Stimulated activated CD4-positive, alpha-beta T cell treated with anti-CD3 and anti-CD28 coated beads, Interleukin-4, amount 100 ng/mL, for 1 hour (primary cell): Measurements from ENCODE around the gene GRAMD4.
A peak's percentile ranks its signal among the peaks of the same experiment; 100 is the strongest.

Experiments used
- DNase-seq: peaks from one replicate; pipeline ENCODE4 v3.0.0-alpha.2; 2020

The GRAMD4 gene

GRCh38 chr22:46584081-46584921 lies 35.9 kb upstream of the GRAMD4 start:
- DNase-seq: no peak

GRCh38 chr22:46585340-46586122 lies 34.7 kb upstream of the GRAMD4 start:
- DNase-seq: no peak

GRCh38 chr22:46586123-46586519 lies 34.1 kb upstream of the GRAMD4 start:
- DNase-seq: no peak

- no peak for DNase-seq
These were observed 33.6 kb upstream of the GRAMD4 start for GRCh38 chr22:46586531-46587011.

- no peak for DNase-seq
These were observed 33.1 kb upstream of the GRAMD4 start for GRCh38 chr22:46587061-46587460.

GRCh38 chr22:46587492-46588278 lies 32.5 kb upstream of the GRAMD4 start:
- no peak for DNase-seq

- DNase-seq: no peak
These were observed 31.7 kb upstream of the GRAMD4 start for GRCh38 chr22:46588279-46589140.

GRCh38 chr22:46589141-46589748 lies 30.9 kb upstream of the GRAMD4 start:
- DNase-seq: no peak

GRCh38 chr22:46589871-46590271 lies 30.3 kb upstream of the GRAMD4 start:
- DNase-seq: no peak

- DNase-seq: no peak
These were observed 29.9 kb upstream of the GRAMD4 start for GRCh38 chr22:46590334-46590733.

GRCh38 chr22:46591930-46592329 lies 28.3 kb upstream of the GRAMD4 start:
- DNase-seq: no peak

- DNase-seq: peak; percentile 36
These were observed 27.8 kb upstream of the GRAMD4 start for GRCh38 chr22:46592390-46592872.

- no peak for DNase-seq
These were observed 26.9 kb upstream of the GRAMD4 start for GRCh38 chr22:46593211-46593681.

- DNase-seq: no peak
These were observed 25.9 kb upstream of the GRAMD4 start for GRCh38 chr22:46593996-46594946.

- no peak for DNase-seq
These were observed 25.3 kb upstream of the GRAMD4 start for GRCh38 chr22:46594947-46595298.

GRCh38 chr22:46595545-46595944 lies 24.6 kb upstream of the GRAMD4 start:
- DNase-seq: no peak

- DNase-seq: no peak
These were observed 24.1 kb upstream of the GRAMD4 start for GRCh38 chr22:46596032-46596441.

GRCh38 chr22:46596819-46597218 lies 23.4 kb upstream of the GRAMD4 start:
- no peak for DNase-seq

- no peak for DNase-seq
These were observed 22.0 kb upstream of the GRAMD4 start for GRCh38 chr22:46598224-46598623.

- DNase-seq: no peak
These were observed 21.3 kb upstream of the GRAMD4 start for GRCh38 chr22:46598737-46599424.
